ENCODE measurements around the gene PPP2R2B. TPM values are rescaled to one million over a fixed set of nuclear protein-coding genes. Genes with fewer than 3 reads are reported as not detected.

The PPP2R2B gene
- total RNA-seq, 4 donors from 2014 or later: 0.20 to 1.9 (median 1.3) TPM

GRCh38 chr5:146877783-146878475 lies 628 bp downstream of the PPP2R2B start:
- Histone ChIP-seq H3K9me3 (no peaks in the 10 kb centered on the region), H3K4me3 (peak overlapping the region; percentile 27 to 53 (median 39)), H3K36me3 (no peaks in the 10 kb centered on the region), H3K4me1 (peaks cover 4 to 20% (median 9%) of the 10 kb centered on the region in 4 donors), H3K27me3 (peaks cover 50% of the 10 kb centered on the region), H3K27ac (peak overlapping the region in 2 of 4 donors; percentile 54 to 67)
- in situ Hi-C loops (cut with MboI; ENCODE audit: low pct_ligation_motif_present in 1 of 4, low pct_unique_long_range_greater_than_20kb in 1 of 4, low sequenced_read_pairs in 3 of 4) (no loop called here), intact Hi-C loops (cut with DNase I; ENCODE audit: low total_unique reads) (no loop called here)
- no peak for DNase-seq
- TF ChIP-seq CTCF (IDR thresholded peaks at IDR 0.05) (no peak), POLR2A (IDR thresholded peaks at IDR 0.05) (no peak), EP300 (IDR thresholded peaks at IDR 0.05; ENCODE audit: low read depth) (no peak), POLR2AphosphoS5 (IDR thresholded peaks at IDR 0.05) (no peak)
- WGBS, 2 donors (ENCODE audit: low coverage in 1 of 2): 6% methylated on average over 47 of the region's 59 CpGs; no CpG with 5 or more reads in 1 of the 2 donors

- Histone ChIP-seq H3K36me3 (no peaks in the 10 kb centered on the region), H3K4me1 (peaks cover 4 to 20% (median 9%) of the 10 kb centered on the region in 4 donors), H3K27me3 (peaks cover 50% of the 10 kb centered on the region), H3K4me3 (peak overlapping the region; percentile 27 to 53 (median 39)), H3K27ac (peak overlapping the region in 1 of 4 donors; percentile 67), H3K9me3 (no peaks in the 10 kb centered on the region)
- in situ Hi-C loops (cut with MboI; ENCODE audit: low pct_ligation_motif_present in 1 of 4, low pct_unique_long_range_greater_than_20kb in 1 of 4, low sequenced_read_pairs in 3 of 4): no loop called here
- intact Hi-C loops (cut with DNase I; ENCODE audit: low total_unique reads): no loop called here
- 22% methylated on average over 14 of the region's 14 CpGs; no CpG with 5 or more reads in 1 of the 2 donors for WGBS, 2 donors (ENCODE audit: low coverage in 1 of 2)
- no peak for DNase-seq
- TF ChIP-seq CTCF (IDR thresholded peaks at IDR 0.05) (no peak), POLR2AphosphoS5 (IDR thresholded peaks at IDR 0.05) (no peak), POLR2A (IDR thresholded peaks at IDR 0.05) (no peak), EP300 (IDR thresholded peaks at IDR 0.05; ENCODE audit: low read depth) (no peak)
Measured at GRCh38 chr5:146877178-146877681, 1.3 kb downstream of the PPP2R2B start.

- no peaks in the 10 kb centered on the region for H3K9me3 ChIP-seq
- H3K4me1 ChIP-seq: peaks cover 4 to 12% (median 8%) of the 10 kb centered on the region in 4 donors
- H3K4me3 ChIP-seq: no peak overlapping the region
- TF ChIP-seq CTCF (IDR thresholded peaks at IDR 0.05): no peak
- no peak for TF ChIP-seq EP300 (IDR thresholded peaks at IDR 0.05; ENCODE audit: low read depth)
- no peak for TF ChIP-seq POLR2A (IDR thresholded peaks at IDR 0.05)
- TF ChIP-seq POLR2AphosphoS5 (IDR thresholded peaks at IDR 0.05): no peak
- DNase-seq: no peak
- no peak overlapping the region for H3K27ac ChIP-seq
- peaks cover 34% of the 10 kb centered on the region for H3K27me3 ChIP-seq
- no peaks in the 10 kb centered on the region for H3K36me3 ChIP-seq
- in situ Hi-C loops (cut with MboI; ENCODE audit: low pct_ligation_motif_present in 1 of 4, low pct_unique_long_range_greater_than_20kb in 1 of 4, low sequenced_read_pairs in 3 of 4): no loop called here
- WGBS, 2 donors (ENCODE audit: low coverage in 1 of 2): 94 to 96% methylated on average over 7 of the region's 7 CpGs
- intact Hi-C loops (cut with DNase I; ENCODE audit: low total_unique reads): no loop called here
Measured at GRCh38 chr5:146873186-146873917, 5.2 kb downstream of the PPP2R2B start.

GRCh38 chr5:146872188-146872587 lies 6.4 kb downstream of the PPP2R2B start:
- H3K9me3 ChIP-seq: no peaks in the 10 kb centered on the region

More at GRCh38 chr5:146872188-146872587, 6.4 kb downstream of the PPP2R2B start:
- DNase-seq: no peak
- intact Hi-C loops (cut with DNase I; ENCODE audit: low total_unique reads): no loop called here
- Histone ChIP-seq H3K27me3 (peaks cover 22% of the 10 kb centered on the region), H3K4me1 (peaks cover 0 to 3% (median 0%) of the 10 kb centered on the region in 4 donors), H3K27ac (no peak overlapping the region), H3K36me3 (no peaks in the 10 kb centered on the region), H3K4me3 (no peak overlapping the region)
- TF ChIP-seq EP300 (IDR thresholded peaks at IDR 0.05; ENCODE audit: low read depth) (no peak), CTCF (IDR thresholded peaks at IDR 0.05) (no peak), POLR2A (IDR thresholded peaks at IDR 0.05) (no peak), POLR2AphosphoS5 (IDR thresholded peaks at IDR 0.05) (no peak)
- in situ Hi-C loops (cut with MboI; ENCODE audit: low pct_ligation_motif_present in 1 of 4, low pct_unique_long_range_greater_than_20kb in 1 of 4, low sequenced_read_pairs in 3 of 4): no loop called here
- WGBS, 2 donors (ENCODE audit: low coverage in 1 of 2): 62 to 86% methylated on average over 1 of the region's 1 CpG

All from transverse colon (tissue), 4 donors.